Activated naive CD8-positive, alpha-beta T cell treated with anti-CD3 and anti-CD28 coated beads, Interleukin-2, amount 10 ng/mL, durations not matched to agents 7 days and 5 days (primary cell): ENCODE data around the gene SLIT1. TPM values are rescaled to one million over a fixed set of nuclear protein-coding genes. Genes with fewer than 3 reads are reported as not detected.

Experiments
- ATAC-seq: fragments of 150-1000 bp; cut with Tn5 transposase; one replicate; pipeline ENCODE4 v1.10.0; 2021; ENCODE audit warnings: low read depth, moderate library complexity
- POLR2A ChIA-PET: fragments of 350-600 bp; sonication (Branson Sonifier 250); formaldehyde crosslinking; loops from one replicate; lab custom pipeline; 2021; ENCODE audit warnings: antibody characterized with exemption; lab: Charles Lee
- DNase-seq: peaks from one replicate; pipeline ENCODE4 v3.0.0; 2021
- H3K27ac Mint-ChIP-seq: one replicate; pipeline ENCODE4 v1.8.0; 2022; ENCODE audit warnings: mild to moderate bottlenecking, mixed read lengths
- H3K27me3 Mint-ChIP-seq: one replicate; pipeline ENCODE4 v1.8.0; 2022; ENCODE audit warnings: mild to moderate bottlenecking, moderate library complexity, mixed read lengths
- H3K36me3 Mint-ChIP-seq: one replicate; pipeline ENCODE4 v1.8.0; 2021; ENCODE audit warnings: mild to moderate bottlenecking, mixed read lengths
- H3K4me1 Mint-ChIP-seq: one replicate; pipeline ENCODE4 v1.8.0; 2021; ENCODE audit warnings: mixed read lengths
- H3K4me3 Mint-ChIP-seq: one replicate; pipeline ENCODE4 v1.8.0; 2022; ENCODE audit warnings: mild to moderate bottlenecking, moderate library complexity, mixed read lengths
- H3K9me3 Mint-ChIP-seq: one replicate; pipeline ENCODE4 v1.8.0; 2021; ENCODE audit warnings: mixed read lengths
- total RNA-seq, 2 experiments: library from RNA; stranded (reverse); gene quantifications; one replicate each; pipeline ENCODE4 v1.2.3, GENCODE V29; 2021

The SLIT1 gene
- total RNA-seq, 2 experiments from 2014 or later, result 0.37 to 0.44 TPM

DNA sequence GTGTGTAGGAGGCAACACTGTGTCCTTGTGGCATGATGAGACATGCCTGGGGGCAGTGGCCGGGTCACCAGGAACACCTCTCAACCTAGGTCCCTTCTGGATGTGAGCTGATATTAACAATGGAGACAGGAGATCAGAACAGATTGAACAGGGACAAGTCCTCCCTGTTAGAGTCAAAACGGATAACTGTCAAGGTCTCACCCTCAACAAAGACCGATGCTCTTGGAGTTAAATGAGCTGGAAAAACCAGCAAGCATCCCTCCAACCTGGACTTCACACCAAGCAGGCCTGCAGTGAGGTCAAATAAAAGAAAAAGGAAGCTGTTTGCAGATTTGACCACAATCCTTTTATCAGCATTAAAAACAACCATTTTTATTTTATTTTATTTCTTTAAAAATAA, 49.0 kb downstream of the SLIT1 start:
- ATAC-seq, result no peak
- POLR2A ChIA-PET, result no interaction called here
- H3K4me1 Mint-ChIP-seq, result no peaks in the 10 kb centered on the region

DNA sequence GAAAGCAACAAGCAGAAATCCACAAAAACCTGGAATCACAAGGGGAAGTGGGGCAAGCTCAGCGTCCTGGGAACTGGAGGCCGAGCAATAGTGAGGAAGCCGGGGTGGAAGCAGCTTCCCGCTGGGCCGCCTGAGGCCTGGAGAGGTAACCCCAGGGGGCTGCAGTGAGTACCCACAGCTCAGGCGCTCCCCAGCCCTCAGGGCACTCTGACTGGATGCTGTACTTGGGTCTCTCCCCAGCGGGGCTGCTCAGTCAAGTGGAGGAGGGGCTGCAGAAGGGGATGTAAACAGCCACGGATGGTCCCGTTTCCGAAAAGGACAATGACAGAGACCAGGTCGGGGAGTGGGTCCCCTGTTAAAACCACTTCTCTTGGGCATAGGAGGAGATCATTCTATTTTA, 50.3 kb downstream of the SLIT1 start:
- POLR2A ChIA-PET, result no interaction called here
- Mint-ChIP-seq H3K27ac (no peak overlapping the region), H3K4me3 (no peak overlapping the region), H3K9me3 (no peaks in the 10 kb centered on the region), H3K4me1 (no peaks in the 10 kb centered on the region), H3K36me3 (no peaks in the 10 kb centered on the region), H3K27me3 (peaks cover 3% of the 10 kb centered on the region)
- ATAC-seq (no peak), DNase-seq (no peak)

More for the DNA sequence above, 49.0 kb downstream of the SLIT1 start:
- Mint-ChIP-seq H3K27ac (no peak overlapping the region), H3K36me3 (no peaks in the 10 kb centered on the region), H3K4me3 (no peak overlapping the region), H3K27me3 (peaks cover 6% of the 10 kb centered on the region), H3K9me3 (no peaks in the 10 kb centered on the region)
- no peak for DNase-seq

- H3K4me3 Mint-ChIP-seq, result no peak overlapping the region
- POLR2A ChIA-PET, result no interaction called here
- H3K36me3 Mint-ChIP-seq, result no peaks in the 10 kb centered on the region
- peaks cover 3% of the 10 kb centered on the region for H3K27me3 Mint-ChIP-seq
- DNase-seq (no peak), ATAC-seq (no peak)
- no peak overlapping the region for H3K27ac Mint-ChIP-seq
- no peaks in the 10 kb centered on the region for H3K9me3 Mint-ChIP-seq
- H3K4me1 Mint-ChIP-seq, result no peaks in the 10 kb centered on the region
These were observed 50.8 kb downstream of the SLIT1 start for GRCh38 chr10:97134983-97135382.

GRCh38 chr10:97134110-97134509, 51.6 kb downstream of the SLIT1 start:
- POLR2A ChIA-PET, result no interaction called here
- ATAC-seq (no peak), DNase-seq (no peak)
- Mint-ChIP-seq H3K27me3 (peaks cover 8% of the 10 kb centered on the region), H3K36me3 (no peaks in the 10 kb centered on the region), H3K27ac (no peak overlapping the region), H3K4me1 (no peaks in the 10 kb centered on the region), H3K4me3 (no peak overlapping the region), H3K9me3 (no peaks in the 10 kb centered on the region)

- Mint-ChIP-seq H3K36me3 (no peaks in the 10 kb centered on the region), H3K4me3 (no peak overlapping the region), H3K27ac (no peak overlapping the region), H3K4me1 (no peaks in the 10 kb centered on the region), H3K27me3 (peaks cover 8% of the 10 kb centered on the region), H3K9me3 (no peaks in the 10 kb centered on the region)
- DNase-seq (no peak), ATAC-seq (no peak)
- POLR2A ChIA-PET, result no interaction called here
These were observed 53.5 kb downstream of the SLIT1 start for GRCh38 chr10:97132273-97132672.

DNA sequence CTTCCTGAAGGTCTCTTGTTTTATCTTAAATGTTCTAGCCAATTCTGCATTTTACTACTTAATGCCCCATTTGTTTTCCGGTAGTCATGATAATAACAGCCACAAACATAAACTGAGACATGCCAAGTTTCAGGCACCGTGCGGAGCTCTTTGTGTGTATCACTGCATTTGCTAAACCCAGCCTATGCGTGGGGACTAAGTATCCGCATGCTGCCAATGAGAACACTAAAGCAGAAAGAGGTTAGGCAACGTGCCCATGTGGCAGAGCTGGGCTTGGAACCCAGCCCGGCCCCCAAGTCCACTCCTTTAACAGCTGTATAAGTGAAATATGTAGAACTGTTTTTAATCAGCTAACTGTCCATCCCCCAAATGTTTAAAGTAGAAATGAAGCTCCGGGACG, 54.1 kb downstream of the SLIT1 start:
- Mint-ChIP-seq H3K4me1 (no peaks in the 10 kb centered on the region), H3K27ac (no peak overlapping the region), H3K27me3 (peaks cover 8% of the 10 kb centered on the region), H3K36me3 (no peaks in the 10 kb centered on the region), H3K9me3 (no peaks in the 10 kb centered on the region), H3K4me3 (no peak overlapping the region)
- ATAC-seq, result no peak
- POLR2A ChIA-PET, result no interaction called here
- no peak for DNase-seq

- no peaks in the 10 kb centered on the region for H3K9me3 Mint-ChIP-seq
- H3K4me3 Mint-ChIP-seq, result no peak overlapping the region
- no peak overlapping the region for H3K27ac Mint-ChIP-seq
- DNase-seq (no peak), ATAC-seq (no peak)
- H3K27me3 Mint-ChIP-seq, result peaks cover 5% of the 10 kb centered on the region
- POLR2A ChIA-PET, result no interaction called here
- H3K36me3 Mint-ChIP-seq, result no peaks in the 10 kb centered on the region
- no peaks in the 10 kb centered on the region for H3K4me1 Mint-ChIP-seq
These were observed 54.6 kb downstream of the SLIT1 start for GRCh38 chr10:97131181-97131628.

GRCh38 chr10:97129666-97130065, 56.1 kb downstream of the SLIT1 start:
- POLR2A ChIA-PET, result no interaction called here
- H3K4me3 Mint-ChIP-seq, result no peak overlapping the region
- H3K36me3 Mint-ChIP-seq, result no peaks in the 10 kb centered on the region
- no peaks in the 10 kb centered on the region for H3K4me1 Mint-ChIP-seq
- ATAC-seq (no peak), DNase-seq (no peak)
- H3K27me3 Mint-ChIP-seq, result peaks cover 5% of the 10 kb centered on the region
- H3K27ac Mint-ChIP-seq, result no peak overlapping the region
- H3K9me3 Mint-ChIP-seq, result no peaks in the 10 kb centered on the region

DNA sequence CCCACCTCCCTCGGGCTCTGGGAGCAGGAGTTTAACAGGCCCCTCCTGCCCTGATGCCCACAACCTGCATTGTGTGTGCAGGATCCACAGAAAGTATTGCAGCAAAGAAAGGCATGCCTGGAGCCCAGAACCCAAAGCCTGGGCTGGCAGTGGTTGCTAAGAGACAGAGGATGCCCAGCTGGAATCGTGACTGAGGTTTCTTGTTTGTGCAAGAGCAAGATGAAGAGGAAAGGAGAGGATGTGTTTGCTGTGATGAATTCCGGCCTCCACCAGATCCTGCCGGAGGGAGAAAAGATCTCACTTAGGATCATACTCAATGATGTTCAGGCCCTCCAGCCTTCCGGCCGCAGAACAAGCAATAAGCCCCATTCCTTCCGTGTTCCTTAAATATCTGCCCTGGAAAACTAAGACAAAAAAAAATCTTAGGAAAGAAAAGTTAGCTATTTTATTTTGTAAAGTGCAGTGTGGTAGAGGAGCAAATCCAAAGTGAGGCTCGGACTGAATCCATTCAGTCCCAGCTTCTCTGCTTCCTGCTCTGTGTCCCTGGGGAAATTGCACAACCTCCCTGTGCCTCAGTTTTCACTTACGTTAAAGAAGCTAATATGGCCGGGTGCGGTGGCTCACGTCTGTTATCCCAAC, 57.1 kb downstream of the SLIT1 start:
- H3K9me3 Mint-ChIP-seq, result no peaks in the 10 kb centered on the region

DNA sequence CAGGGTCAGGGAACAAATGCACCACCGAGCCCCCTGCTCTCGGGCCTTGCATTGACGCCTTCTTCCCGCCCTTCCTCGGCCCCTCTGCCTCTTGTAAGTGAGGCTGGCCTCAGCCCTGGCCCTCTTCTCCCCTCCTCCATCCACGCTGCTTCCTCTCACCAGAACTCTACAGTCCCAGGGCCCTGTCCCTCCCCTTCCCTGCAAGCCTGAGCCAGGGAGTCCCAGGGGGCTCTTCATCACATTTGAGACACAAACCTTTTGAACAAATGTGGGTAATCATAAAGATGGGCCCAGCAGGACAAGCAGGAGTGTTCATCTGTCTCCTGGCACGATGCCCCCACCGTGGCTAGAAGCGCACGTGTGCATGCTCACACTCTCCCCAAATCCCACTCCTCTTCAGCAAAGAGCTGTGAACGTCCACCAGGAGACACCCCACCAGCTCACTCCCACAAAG, 57.7 kb downstream of the SLIT1 start:
- POLR2A ChIA-PET, result no interaction called here
- H3K4me1 Mint-ChIP-seq, result no peaks in the 10 kb centered on the region
- no peak overlapping the region for H3K27ac Mint-ChIP-seq

More for the DNA sequence above, 57.1 kb downstream of the SLIT1 start:
- Mint-ChIP-seq H3K4me1 (no peaks in the 10 kb centered on the region), H3K36me3 (no peaks in the 10 kb centered on the region), H3K4me3 (no peak overlapping the region), H3K27me3 (peaks cover 5% of the 10 kb centered on the region), H3K27ac (no peak overlapping the region)
- POLR2A ChIA-PET, result no interaction called here
- ATAC-seq, result no peak
- no peak for DNase-seq

DNA sequence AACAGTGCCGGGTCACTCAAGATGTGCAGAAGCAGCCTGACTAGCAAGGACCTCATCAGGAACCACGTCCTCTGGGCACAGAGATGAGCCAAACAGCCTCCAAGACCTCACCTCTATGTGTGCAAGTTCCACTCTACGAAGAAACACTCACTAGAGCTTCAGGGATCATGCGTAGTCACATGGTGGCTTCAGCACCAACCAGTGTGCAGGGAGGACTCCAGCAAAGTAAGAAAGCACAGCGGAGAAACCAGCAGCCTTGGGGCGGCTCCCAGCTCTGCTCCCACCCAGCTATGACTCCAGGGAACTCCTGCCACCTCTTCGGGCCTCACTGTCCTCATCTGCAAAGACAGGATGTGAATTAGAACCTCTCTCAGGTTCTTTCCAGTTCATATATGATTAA, 58.2 kb downstream of the SLIT1 start:
- H3K9me3 Mint-ChIP-seq, result no peaks in the 10 kb centered on the region
- H3K4me1 Mint-ChIP-seq, result no peaks in the 10 kb centered on the region
- POLR2A ChIA-PET, result no interaction called here
- H3K36me3 Mint-ChIP-seq, result no peaks in the 10 kb centered on the region
- H3K27me3 Mint-ChIP-seq, result peaks cover 5% of the 10 kb centered on the region
- H3K4me3 Mint-ChIP-seq, result no peak overlapping the region
- DNase-seq (no peak), ATAC-seq (no peak)
- H3K27ac Mint-ChIP-seq, result no peak overlapping the region

More for the DNA sequence above, 57.7 kb downstream of the SLIT1 start:
- H3K4me3 Mint-ChIP-seq, result no peak overlapping the region
- ATAC-seq, result no peak
- no peaks in the 10 kb centered on the region for H3K9me3 Mint-ChIP-seq
- no peaks in the 10 kb centered on the region for H3K36me3 Mint-ChIP-seq
- peaks cover 5% of the 10 kb centered on the region for H3K27me3 Mint-ChIP-seq
- DNase-seq, result no peak

GRCh38 chr10:97124211-97124610, 61.5 kb downstream of the SLIT1 start:
- Mint-ChIP-seq H3K4me3 (no peak overlapping the region), H3K27ac (no peak overlapping the region), H3K27me3 (no peaks in the 10 kb centered on the region), H3K9me3 (no peaks in the 10 kb centered on the region), H3K36me3 (no peaks in the 10 kb centered on the region), H3K4me1 (no peaks in the 10 kb centered on the region)
- DNase-seq, result no peak
- no peak for ATAC-seq
- POLR2A ChIA-PET, result no interaction called here

DNA sequence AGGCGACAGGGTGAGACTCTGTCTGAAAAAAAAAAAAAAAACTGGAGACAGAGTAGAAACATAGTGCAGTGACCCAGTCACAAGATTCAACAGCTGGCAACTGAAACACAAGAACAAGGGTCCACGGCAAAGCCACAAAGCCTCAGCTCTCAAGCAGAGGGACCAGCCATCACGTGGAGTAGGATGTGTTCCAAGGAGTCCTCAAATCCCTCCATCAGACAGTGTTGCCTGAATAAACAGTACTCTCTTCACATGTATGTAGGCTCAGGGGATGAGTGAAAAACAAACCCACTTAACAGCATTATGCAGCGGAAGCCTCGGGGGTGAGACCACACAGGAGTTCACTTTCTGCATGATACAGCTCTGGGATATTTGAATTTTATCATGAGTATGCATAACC, 62.0 kb downstream of the SLIT1 start:
- H3K4me1 Mint-ChIP-seq, result no peaks in the 10 kb centered on the region
- ATAC-seq (no peak), DNase-seq (no peak)
- no peak overlapping the region for H3K27ac Mint-ChIP-seq
- H3K4me3 Mint-ChIP-seq, result no peak overlapping the region
- H3K36me3 Mint-ChIP-seq, result no peaks in the 10 kb centered on the region
- H3K27me3 Mint-ChIP-seq, result no peaks in the 10 kb centered on the region
- no peaks in the 10 kb centered on the region for H3K9me3 Mint-ChIP-seq
- POLR2A ChIA-PET, result no interaction called here

DNA sequence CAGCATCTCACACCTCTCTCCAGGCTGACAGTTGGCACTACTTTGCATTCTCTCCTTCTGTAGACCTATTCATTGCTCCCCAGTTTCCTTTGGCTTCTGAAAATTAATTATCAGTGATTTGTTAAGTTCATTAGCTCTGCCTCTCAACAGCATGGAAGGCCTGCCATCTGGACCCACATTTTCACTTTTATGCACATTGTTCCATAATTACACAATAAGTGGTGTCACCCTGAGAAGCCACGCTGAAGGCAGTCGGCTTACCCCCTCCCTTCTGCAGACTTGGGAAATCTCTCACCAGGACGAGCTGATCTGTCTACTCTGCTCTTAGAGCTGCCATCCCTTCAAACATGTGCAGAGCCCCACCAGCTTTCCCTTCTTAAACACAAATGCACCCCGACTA, 64.7 kb downstream of the SLIT1 start:
- ATAC-seq, result no peak
- DNase-seq, result no peak
- Mint-ChIP-seq H3K9me3 (no peaks in the 10 kb centered on the region), H3K4me1 (no peaks in the 10 kb centered on the region), H3K27me3 (peaks cover under 1% of the 10 kb centered on the region), H3K36me3 (no peaks in the 10 kb centered on the region), H3K27ac (no peak overlapping the region), H3K4me3 (no peak overlapping the region)
- POLR2A ChIA-PET, result no interaction called here
